Endometrium (tissue), 2 donors: ENCODE data around the gene FOLR3.
A peak's percentile ranks its signal among the peaks of the same experiment; 100 is the strongest.
"Not testable (repeated sequence)": the region's sequence is repeated elsewhere in the genome, so short reads cannot be mapped to it uniquely, and the experiment has no call there.

Experiments
- FAIRE-seq: peaks from 2 replicates; lab custom pipeline; 2012; peaks lifted over from hg19 to GRCh38; lab: Jason Lieb, UNC
- donor health status: control.
- donor health status: control.

The FOLR3 gene

DNA sequence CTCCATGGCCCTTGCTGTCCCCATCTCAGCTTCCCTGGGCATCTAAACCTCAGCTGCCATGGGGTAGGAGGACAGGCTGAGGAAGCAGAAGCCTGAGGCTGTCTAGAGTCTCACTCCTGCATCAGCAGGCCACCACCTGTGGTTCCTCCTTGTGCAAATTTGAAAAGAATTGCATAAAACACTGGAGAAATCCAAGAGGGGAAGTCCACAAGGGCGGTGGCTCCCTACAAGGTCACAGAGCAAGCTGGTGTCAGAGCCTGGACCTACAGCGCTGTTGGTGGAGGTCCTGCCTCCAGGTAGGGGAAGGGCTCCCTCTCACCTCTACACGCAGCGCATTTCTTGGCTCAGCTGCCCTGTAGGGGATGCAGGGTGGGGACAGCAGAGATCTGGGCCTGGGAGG is at the start of gene FOLR3:
Gene FOLR3, plus strand, starts transcription at position 253 of the 400 bp plus-strand sequence. CDS start 228 bp downstream, outside the sequence.
- FAIRE-seq, result not testable (repeated sequence)

DNA sequence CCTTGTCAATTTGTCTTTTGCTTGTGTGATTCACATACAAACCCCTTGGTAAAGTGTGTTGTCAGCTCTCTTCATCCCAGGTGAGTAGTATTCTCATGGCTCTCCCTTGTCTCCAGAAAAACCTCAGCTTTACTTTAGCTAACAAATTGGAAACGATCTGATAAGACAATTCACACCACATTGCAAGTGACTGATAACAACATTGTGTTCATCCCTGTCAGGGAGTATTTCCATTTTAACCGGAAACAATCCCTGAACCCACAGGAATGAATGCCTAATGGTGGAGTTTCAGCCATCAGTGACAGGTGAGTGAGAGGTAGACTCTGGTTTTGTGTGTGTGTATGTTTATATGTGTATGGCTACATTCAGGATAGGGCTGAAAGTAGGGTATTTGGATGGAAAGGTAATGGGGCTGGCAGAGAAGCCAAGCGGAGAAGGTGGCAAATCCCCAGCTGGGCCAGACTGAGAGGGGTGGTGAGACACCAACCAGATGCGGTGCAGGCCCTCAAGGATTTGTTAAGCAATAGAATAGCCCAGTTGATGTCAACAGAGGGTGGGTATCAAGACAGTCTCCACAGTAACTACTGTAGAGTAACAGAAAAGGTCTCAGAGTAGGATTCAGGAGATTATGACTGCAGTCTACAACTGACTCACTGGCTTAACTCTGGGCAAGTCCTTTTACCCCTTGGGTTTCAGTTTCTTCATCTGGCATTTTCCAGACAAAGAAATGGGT is 47.3 kb upstream of the FOLR3 start:
- FAIRE-seq, result no peak

DNA sequence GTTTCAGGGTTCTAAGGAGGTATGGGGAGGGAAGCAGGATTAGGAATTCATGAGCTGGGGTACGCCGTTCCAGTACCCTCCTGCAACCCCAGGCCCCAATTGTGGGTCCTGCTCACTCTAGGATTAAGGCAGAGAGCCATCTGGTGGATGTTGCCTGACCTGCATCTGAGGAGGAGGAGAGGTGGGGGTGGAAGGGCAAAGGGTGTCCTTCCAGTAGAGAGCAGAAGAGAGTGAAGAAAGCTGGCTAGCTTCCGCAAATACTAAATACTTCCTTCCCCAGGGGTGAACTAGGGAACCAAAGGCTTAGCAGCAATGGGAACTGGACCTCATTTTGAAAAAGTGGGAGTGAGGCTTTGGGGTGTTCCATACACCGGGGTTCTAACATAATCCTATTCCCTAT is 44.2 kb upstream of the FOLR3 start:
- no peak for FAIRE-seq

DNA sequence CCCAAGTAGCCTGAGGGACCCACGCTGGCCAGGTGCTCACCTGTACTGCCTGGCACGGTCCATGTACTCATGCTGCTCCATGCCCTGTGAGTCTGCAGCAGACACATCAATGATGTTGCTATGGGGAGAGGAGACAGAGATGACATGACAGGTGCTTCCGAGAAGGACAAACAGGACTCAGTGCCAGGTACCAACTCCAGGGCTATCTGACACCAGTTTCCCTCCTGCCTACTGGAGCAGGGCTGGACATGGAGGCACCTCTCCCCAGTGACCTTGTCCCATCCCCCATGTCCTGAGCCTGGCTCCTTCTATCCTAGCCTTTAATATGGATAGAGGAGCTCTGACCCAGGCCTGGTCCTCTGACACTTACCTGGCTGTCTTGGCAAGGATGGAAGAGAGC is 36.8 kb upstream of the FOLR3 start:
- no peak for FAIRE-seq

DNA sequence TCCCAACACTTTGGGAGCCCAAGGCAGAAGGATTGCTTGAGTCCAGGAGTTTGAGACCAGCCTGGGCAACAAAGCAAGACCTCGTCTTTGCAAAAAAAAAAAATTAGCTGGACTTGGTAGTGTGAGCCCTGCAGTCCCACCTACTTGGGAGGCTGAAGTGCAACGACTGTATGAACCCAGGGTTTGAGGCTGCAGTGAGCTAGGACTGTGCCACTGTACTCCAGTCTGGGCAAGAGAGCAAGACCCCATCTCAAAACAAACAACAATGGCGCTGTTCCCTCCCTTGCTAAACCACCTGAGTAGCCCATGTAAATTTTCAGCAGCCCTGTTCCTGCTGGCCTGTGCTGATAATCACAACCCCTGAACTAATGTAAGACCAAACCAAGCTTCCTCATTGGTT is 35.5 kb upstream of the FOLR3 start:
- FAIRE-seq, result no peak

DNA sequence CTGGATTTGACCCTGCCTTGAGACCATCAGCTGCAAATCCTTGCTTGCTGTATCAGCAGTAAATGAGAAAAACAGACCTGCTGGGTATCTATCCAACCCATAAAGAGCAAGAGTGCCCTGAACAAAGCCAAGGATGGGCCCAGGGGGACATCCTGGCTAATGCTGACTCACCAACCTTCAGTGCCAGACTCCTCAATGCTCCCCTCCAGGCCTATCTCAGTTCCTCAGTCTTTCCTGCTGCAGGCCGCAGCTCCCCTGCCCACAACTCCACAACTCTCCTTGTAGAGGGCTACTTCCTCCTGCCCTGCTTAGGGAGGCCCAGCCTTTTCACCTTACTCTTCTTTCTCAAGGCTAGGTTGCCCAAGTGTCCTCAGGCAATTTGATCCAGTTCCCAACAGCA is 35.1 kb upstream of the FOLR3 start:
- no peak for FAIRE-seq

DNA sequence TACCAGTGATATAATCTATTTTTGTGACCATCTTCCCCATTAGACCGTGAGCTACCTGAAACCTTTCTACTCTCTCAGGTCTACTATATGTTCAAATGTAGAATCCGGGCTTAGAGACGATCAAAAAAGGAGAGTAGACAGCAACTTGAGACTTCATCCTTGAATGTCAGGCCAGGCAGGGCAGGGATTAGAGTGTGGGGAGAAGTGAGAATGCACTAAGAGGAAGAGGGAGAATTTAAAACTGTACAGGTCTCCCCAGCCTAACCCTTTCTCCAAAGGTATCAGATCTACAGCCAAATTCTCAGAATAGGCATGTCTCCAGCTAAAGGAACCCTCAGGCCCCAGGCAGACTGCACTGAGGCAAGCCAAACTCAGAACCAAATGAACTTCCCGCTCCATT is 33.4 kb upstream of the FOLR3 start:
- no peak for FAIRE-seq

DNA sequence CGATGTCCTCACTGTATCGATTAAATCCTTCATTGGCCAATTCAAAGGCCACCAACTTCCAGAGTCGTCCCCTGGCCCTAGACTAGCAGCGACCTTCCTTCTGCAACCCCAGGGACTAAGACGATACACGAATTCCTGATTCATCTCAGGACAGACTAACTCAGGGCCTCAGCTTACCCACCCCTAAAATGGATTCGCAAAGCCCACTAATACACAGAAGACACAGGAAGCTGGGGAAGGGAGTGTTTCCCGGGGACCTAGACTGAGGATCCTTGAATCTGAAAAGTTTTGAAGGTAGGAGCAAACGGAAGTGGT is 32.9 kb upstream of the FOLR3 start:
- FAIRE-seq, result no peak

DNA sequence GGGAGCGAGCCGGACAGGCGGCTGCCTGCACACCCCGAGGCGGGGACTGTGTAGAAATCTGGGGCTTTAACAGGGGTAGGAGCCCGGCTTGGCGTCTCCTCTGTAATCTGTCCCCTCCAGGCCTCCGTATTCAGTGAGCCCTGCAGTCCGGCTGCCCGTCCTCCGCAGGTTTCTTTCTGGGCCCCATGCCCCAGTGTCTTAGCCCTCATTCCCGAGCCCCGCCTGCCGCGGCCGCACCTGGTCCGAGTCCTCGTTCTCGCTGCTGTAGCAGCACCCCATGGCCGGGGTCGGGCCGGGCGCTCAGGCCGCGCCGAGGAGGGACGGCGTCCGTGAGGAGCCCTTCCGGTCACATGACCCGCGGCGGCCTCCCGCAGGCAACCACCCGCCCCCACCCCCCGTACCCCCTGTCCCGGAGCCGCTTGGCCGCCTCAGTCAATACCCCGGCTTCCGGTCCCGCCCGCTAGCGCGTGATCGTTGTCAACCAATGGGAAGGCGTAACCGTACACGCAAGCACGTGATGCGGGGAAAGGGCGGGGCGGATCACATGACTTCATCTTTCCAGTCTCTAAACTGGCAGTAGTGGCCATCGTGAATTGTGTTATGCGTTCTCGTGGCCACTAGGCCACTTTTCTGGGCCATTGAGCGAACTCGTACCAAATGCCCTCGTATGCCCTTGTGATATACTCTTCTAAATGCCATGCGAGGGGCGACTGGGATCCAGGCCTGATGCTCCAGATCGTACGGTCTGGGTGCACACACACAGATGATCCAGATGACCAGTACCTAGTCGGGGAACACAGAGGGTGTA is 32.4 kb upstream of the FOLR3 start, which contains the start of gene LAMTOR1:
Gene LAMTOR1, minus strand, starts transcription at position 352 of the 808 bp plus-strand sequence. Its CDS starts 73 bp downstream, at position 279.
- peak; percentile 33 for FAIRE-seq

DNA sequence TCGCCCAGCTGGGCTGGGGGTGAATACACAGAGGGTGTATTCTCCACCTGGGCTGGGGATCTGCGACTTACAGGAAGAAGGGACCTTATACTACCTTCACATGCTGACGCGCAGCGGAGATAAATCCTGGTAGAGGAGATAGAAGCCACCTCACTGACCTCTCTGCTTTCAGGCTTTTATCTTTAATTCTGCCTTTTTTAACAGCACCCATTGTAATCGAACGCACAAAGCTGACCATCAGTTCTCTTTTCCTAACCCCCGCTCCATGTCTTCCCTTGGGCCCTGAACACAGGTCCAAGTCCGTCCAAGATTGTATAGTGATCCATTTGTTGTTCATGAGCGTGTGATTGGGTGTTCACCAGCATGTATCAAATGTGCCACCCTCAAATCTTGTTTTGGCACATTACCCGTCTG is 31.8 kb upstream of the FOLR3 start:
- no peak for FAIRE-seq

DNA sequence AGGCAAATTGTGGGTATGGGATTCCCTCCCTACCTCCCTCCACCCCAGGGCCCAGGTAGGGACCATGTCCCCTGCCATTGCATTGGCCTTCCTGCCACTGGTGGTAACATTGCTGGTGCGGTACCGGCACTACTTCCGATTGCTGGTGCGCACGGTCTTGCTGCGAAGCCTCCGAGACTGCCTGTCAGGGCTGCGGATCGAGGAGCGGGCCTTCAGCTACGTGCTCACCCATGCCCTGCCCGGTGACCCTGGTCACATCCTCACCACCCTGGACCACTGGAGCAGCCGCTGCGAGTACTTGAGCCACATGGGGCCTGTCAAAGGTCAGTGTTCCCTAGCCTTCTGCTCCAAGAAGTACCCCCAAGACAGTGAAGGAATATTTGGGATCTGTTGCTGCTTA is 29.6 kb upstream of the FOLR3 start, which contains the start of gene TOMT:
Gene TOMT, plus strand, starts transcription at position 37 of the 400 bp plus-strand sequence. Its CDS starts 28 bp downstream, at position 65.
- no peak for FAIRE-seq

DNA sequence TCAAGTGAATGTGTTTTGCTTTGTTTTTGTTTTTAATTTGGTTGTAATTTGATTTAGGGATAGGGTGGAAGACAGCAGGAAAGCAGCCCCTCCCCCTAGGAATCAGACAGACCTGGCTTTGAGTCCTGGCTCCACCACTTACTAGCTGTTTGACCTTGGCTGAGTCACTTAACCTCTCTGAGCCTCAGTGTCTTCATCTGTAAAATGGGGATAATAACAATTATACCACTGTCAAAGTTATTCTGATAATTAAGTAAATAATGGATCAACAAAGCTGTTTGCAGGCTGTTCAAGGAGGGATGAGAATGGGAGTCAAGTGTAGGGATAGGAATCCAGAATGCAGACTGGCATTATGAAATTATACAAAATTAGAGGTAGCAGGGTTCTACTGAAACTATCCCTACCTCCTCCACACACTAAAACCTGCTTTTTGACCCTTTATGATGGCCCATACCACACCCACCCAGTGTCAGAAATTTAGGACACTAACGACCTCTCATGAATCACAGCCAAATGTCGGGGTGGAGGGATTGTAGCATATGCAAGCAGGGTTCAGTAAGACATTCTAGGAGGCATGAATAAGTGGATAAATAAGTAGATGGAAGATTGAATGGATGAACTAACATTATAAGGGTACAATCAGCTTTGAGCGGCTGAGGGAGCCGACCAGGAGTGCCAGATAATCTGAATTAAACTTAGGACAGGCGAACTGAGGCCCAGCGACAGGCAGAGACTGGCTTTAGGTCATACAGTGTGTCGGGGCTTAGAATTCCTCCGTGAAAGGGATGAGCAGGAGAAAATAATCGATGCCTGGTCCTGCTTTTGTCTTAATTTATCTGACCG is 24.0 kb upstream of the FOLR3 start:
- FAIRE-seq, result no peak

DNA sequence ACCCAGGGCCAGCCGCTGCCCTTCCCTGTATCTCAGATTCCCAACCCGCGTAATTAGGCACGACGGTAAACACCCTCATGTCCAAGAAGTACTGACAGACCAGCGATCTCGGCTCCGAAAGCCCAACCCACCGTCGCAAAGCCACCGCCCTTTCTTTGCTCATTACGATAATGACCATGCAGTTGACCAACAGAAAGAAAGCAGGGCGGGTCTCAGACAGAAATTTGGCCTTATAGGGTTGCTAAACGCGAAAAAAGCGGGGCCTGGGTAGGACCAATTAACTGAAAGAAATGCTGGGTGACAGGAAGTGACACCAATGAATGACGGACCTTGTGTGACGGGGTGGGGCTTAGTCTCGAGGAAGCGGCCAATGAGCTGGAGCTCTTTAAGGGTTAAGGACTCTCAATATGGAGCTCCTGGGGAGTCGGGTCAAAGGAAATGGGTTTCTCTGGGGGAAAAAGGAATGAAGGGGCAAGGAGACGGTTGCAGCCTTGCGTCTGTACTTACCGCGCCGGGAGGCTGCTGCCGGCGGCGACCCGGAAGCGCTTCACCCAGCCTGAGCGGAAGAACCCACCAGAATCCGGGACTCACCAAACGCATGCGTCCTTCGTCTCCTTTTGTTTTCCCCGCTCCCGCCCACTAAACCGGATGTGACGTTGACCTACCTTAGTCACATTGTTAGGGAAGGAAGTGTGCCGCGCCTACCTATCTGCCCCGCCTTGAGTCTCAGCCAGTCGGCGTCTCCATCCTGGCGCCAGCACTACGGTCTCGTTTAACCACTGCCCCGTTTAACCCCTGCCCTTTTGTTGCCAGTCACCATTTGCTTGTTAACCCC is 23.2 kb upstream of the FOLR3 start, which contains the start of gene ANAPC15:
Gene ANAPC15, minus strand, starts transcription at position 553 of the 835 bp plus-strand sequence. CDS start 1,419 bp downstream, outside the sequence.
- FAIRE-seq, result peak; percentile 98

DNA sequence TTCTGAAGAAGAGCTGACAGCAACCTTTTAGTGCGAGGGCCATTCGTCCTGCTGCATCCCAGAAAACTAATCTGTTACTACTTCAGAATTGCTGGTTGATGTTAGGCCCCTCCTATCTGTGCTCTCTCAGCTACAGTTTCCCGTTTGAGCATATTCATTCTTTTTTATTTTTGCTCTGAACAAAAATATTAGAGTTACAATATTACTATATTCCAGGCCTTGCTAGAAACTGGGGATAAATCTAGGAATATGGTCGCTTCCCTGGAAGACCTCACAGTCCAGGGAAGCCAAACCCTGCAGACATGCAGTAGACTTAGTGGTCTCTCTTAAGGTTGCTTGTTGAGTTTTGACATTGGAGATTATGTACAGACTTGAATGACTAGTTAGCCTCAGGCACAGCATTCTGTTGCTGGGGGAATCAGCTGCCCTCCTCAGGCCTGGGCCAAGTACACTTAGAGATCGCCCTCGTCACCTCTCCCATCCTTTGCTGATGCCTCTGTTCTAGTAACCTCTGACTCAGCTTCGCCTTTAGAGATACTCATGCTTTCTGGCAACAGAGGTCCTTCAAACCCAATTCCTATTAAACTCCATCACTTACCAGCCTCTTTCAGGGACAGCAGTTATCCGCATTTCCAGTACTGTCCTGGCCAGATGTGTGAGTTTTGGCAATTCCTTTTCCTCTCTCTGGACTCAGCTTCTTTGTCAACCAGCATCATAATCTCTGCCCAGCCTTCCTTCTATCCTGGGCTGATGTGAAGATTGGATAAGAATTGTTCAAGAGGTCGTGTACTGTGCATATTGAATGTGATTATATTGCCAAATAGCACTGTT is 22.3 kb upstream of the FOLR3 start:
- no peak for FAIRE-seq

DNA sequence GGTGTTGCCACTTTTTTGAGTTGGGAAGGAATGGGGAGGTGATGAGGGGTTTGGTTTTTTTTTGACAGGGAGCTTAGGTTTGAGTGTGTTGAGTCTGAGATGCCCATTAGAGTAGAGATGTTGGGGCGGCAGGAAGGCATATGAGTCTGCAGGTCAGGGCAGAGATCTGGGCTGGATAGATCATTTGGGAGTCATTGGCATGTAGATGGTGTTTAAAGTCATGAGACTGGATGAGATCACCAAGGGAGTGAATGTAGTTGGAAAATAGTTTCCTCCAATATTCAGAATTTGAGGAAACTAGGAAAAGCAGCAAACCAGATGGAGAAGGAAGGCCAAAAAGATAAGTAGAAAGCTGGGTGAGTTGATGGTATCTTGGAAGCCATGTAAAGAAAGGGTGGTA is 21.0 kb upstream of the FOLR3 start:
- no peak for FAIRE-seq

DNA sequence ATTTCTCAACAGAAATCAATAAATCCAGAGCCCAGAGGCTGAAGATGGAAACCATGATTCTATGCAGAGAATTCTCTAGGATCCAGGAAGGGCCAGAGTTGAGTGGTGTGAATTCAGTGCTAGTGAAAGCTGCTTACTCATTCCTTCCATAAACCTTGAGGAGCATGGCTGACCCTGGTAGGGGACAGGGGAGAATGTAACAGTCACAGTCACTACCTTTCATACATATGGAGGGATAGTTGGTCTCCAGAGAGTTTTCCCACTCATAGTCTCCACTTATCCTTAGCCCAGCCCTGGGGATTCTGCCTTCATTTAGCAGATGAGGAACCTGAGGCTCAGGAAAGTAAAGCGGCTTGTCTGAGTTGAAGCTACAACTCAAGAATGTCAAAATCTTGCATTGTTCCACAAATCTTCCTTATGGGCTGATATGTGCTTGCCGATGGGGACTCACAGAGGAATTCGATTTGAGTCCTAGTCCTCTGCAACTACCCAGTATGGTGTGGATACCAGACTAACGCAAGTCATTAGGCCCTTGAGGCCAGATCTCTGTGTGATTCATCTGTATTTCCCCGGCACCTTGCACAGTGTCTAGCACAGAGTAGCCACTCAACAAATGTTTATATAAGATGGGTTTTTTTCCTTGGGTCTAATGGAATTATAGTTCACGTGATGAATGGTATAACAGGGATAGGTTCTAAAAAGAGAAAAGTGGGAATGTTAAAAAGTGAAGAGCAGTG is 19.3 kb upstream of the FOLR3 start:
- no peak for FAIRE-seq

DNA sequence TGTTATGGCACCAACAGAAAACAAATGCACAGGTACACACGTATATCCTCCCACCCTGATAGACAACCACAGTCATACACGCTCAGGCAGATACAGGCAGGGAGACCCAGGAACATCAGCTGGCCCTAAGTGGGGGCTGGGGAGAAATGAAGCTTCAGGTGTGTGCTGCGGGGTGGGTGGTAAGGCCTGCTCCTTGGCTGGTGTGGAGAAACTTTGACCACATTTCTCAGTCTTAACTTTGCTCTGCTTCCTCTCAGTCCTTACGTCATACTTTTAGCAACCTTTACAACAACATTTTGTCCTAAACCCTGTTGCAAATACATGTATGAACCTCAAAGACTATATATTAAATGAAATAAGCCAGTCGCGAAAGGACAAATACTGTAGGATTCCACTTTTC is 16.3 kb upstream of the FOLR3 start:
- no peak for FAIRE-seq

DNA sequence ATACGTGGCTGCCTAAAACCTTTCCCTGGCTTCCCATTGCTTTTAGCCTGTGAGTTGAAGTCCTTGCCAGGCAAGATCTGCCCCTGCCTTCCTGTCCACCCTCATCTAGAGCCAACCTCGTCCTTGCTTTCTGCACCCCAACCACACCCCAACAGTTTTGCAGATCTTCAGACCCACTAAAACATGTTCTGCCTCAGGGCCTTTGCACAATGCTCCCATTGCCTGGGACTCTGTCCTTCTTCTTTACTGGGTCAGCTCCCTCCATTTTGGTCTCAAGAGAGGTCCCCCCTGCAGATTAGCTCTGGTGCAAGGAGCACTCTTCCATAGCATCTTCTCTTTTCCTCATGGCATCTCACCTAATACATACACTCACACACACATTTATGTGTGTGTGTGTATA is 14.6 kb upstream of the FOLR3 start:
- FAIRE-seq, result no peak

DNA sequence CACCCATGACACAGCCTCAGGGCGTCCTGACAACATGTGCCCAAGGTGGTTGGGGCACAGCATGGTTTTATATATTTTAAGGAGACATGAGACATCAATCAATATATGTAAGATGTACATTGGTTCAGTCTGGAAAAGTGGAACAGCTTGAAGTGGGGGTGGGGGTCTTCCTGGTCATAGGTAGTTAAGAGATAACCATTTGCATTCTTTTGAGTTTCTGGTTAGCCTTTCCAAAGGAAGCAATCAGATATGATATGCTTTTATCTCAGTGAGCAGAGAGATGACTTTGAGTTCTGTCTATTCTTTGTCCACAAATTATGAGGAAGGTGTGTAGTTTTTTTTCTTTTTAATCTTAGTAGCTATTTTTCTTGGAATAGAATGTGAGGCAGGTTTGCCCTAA is 12.9 kb upstream of the FOLR3 start:
- no peak for FAIRE-seq

DNA sequence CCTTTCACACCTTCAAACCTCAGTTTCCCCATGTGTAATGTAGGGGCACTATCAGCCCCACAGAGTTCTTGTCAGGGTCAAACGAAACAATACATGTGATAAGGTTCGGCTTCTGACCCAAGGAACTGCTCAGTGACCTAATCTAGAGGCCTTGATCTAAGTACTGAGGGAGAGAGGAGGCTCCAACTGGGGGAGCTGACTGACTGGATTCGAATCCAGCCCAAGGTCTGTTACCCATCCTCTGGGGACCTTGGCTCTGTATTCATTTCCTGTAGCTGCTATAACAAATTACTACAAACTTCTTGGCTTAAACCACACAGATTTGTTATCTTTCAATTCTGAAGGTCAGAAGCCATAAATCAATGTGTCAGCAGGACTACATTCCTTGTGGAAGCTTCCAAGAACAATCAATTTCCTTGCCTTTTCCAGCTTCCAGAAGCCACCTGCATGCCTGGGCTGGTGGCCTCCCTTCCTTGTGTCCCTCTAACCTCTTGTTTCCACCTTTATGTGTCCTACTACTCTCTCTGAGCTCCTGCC is 12.3 kb upstream of the FOLR3 start:
- FAIRE-seq, result no peak
